SK-N-SH (cell line): ENCODE results near the gene PLCB3.

Source experiments
- CTCF ChIP-seq: fragments of 200-600 bp; sonication (generic); IDR thresholded peaks from 2 replicates; pipeline ENCODE4 v1.6.1; 2017; ENCODE audit warnings: antibody characterized with exemption, mild to moderate bottlenecking, moderate library complexity
- EP300 ChIP-seq, 2 experiments: IDR thresholded peaks; 2 replicates each; pipeline versions ENCODE4 v1.4.0 to v1.6.1; 2012; ENCODE audit warnings: borderline replicate concordance in 1 of 2, low read depth in 1 of 2, low read length in 1 of 2
- EZH2phosphoT487 ChIP-seq: fragments of 200-600 bp; sonication (generic); IDR thresholded peaks from 2 replicates; pipeline ENCODE4 v1.6.1; 2017; ENCODE audit warnings: low read depth, mixed run types, mild to moderate bottlenecking, antibody characterized with exemption, moderate library complexity, borderline replicate concordance
- FOSL2 ChIP-seq: IDR thresholded peaks from 2 replicates; pipeline ENCODE4 v1.4.0; 2012; ENCODE audit warnings: low read depth, mild to moderate bottlenecking, moderate library complexity, borderline replicate concordance
- FOXJ3 ChIP-seq: sonication (generic); formaldehyde crosslinking; IDR thresholded peaks from 2 replicates; pipeline ENCODE4 v1.5.1; 2020; ENCODE audit warnings: mild to moderate bottlenecking, missing genetic modification reagents
- IRF3 ChIP-seq: fragments of 150-350 bp; IDR thresholded peaks from 2 replicates; pipeline ENCODE4 v1.6.1; 2016; ENCODE audit warnings: mild to moderate bottlenecking, low read depth, low read length
- JUND ChIP-seq: IDR thresholded peaks from 2 replicates; pipeline ENCODE4 v1.4.0; 2012
- MXI1 ChIP-seq: IDR thresholded peaks from 2 replicates; pipeline ENCODE4 v1.6.1; 2012; ENCODE audit warnings: mild to moderate bottlenecking, low read depth, low read length, improper control_type of control experiment
- TAF1 ChIP-seq: IDR thresholded peaks from 2 replicates; pipeline ENCODE4 v1.6.1; 2012; ENCODE audit warnings: low read depth, mild to moderate bottlenecking, low read length, moderate library complexity, borderline replicate concordance

- TF ChIP-seq EP300 (IDR thresholded peaks at IDR 0.05; ENCODE audit: borderline replicate concordance in 1 of 2, low read depth in 1 of 2, low read length in 1 of 2) (no peak), JUND (no peak), CTCF (no peak), FOSL2 (no peak), MXI1 (no peak), IRF3 (no peak), EZH2phosphoT487 (no peak), FOXJ3 (no peak), TAF1 (no peak)
Observed at GRCh38 chr11:64256300-64256699, 5.0 kb downstream of the PLCB3 start.
